B cell (primary cell): ENCODE data around the gene VIL1. TPM values are rescaled to one million over a fixed set of nuclear protein-coding genes. Genes with fewer than 3 reads are reported as not detected.

Source experiments
- ATAC-seq: fragments of 200-7000 bp; cut with Tn5 transposase; one replicate; pipeline ENCODE4 v1.10.0; 2021; ENCODE audit warnings: low read depth, mild to moderate bottlenecking, moderate number of reproducible peaks, moderate library complexity
- CTCF ChIA-PET: fragments of 350-600 bp; sonication (Branson Sonifier 250); formaldehyde crosslinking; loops from one replicate; lab custom pipeline; 2021; ENCODE audit warnings: antibody characterized with exemption, inconsistent platforms; lab: Charles Lee
- POLR2A ChIA-PET: fragments of 350-600 bp; sonication (Branson Sonifier 250); formaldehyde crosslinking; loops from one replicate; lab custom pipeline; 2021; ENCODE audit warnings: antibody characterized with exemption; lab: Charles Lee
- DNase-seq: peaks from one replicate; pipeline ENCODE4 v3.0.0; 2013
- H2AFZ ChIP-seq: 2 replicates; pipeline ENCODE4 v1.6.1; 2012; ENCODE audit warnings: mild to moderate bottlenecking, low read depth, low read length; ENCODE audit not compliant: insufficient read depth, poor library complexity, severe bottlenecking
- H3K27ac ChIP-seq, 2 donors: 1 replicate in 1 of 2; 2 replicates in 1 of 2; pipeline ENCODE4 v1.5.1; 2012 to 2013; ENCODE audit warnings: low read length in 2 of 2, mild to moderate bottlenecking in 2 of 2, moderate library complexity in 1 of 2
- H3K27me3 ChIP-seq, 4 experiments: fragments of 200-600 bp in 1 of 4; sonication (generic) in 1 of 4; replicated peaks in 1 of 4; 1 replicate in 2 of 4; 2 replicates in 2 of 4; pipeline versions ENCODE4 v1.6.1 to v1.7.0; 2013 to 2016; ENCODE audit warnings: low read length in 3 of 4, mild to moderate bottlenecking in 2 of 4, mixed read lengths in 1 of 4, moderate library complexity in 1 of 4; ENCODE audit not compliant: insufficient read depth in 4 of 4, control insufficient read depth in 3 of 4; ENCODE audit errors: control extremely low read depth in 1 of 4
- H3K36me3 ChIP-seq, 2 experiments: replicated peaks in 1 of 2; 1 replicate in 1 of 2; 2 replicates in 1 of 2; pipeline versions ENCODE4 v1.6.1 to v1.7.1; 2013; ENCODE audit warnings: low read length in 1 of 2; ENCODE audit not compliant: insufficient read depth in 2 of 2, control insufficient read depth in 1 of 2; ENCODE audit errors: control extremely low read depth in 1 of 2, extremely low read depth in 1 of 2
- H3K4me1 ChIP-seq, 2 donors: fragments of 200-600 bp in 1 of 2; sonication (generic) in 1 of 2; 1 replicate in 1 of 2; 2 replicates in 1 of 2; pipeline versions ENCODE4 v1.5.1 to v1.6.1; 2013 to 2017; ENCODE audit warnings: low read length in 2 of 2; ENCODE audit not compliant: control insufficient read depth in 2 of 2, insufficient read depth in 2 of 2
- H3K4me2 ChIP-seq: replicated peaks from 2 replicates; pipeline ENCODE3; 2012; ENCODE audit warnings: mild to moderate bottlenecking, low read depth, low read length; ENCODE audit not compliant: poor library complexity, severe bottlenecking
- H3K4me3 ChIP-seq, 5 experiments: fragments of 200-600 bp in 1 of 5; sonication (generic) in 1 of 5; 1 replicate in 3 of 5; 2 replicates in 2 of 5; pipeline versions ENCODE4 v1.5.1 to v1.7.0; 2011 to 2016; ENCODE audit warnings: low read length in 4 of 5, mild to moderate bottlenecking in 4 of 5, low read depth in 2 of 5, control low read depth in 1 of 5, moderate library complexity in 1 of 5; ENCODE audit not compliant: insufficient read depth in 1 of 5; ENCODE audit errors: control extremely low read depth in 1 of 5, extremely low read depth in 1 of 5
- H3K79me2 ChIP-seq: fragments of 200-600 bp; sonication (generic); one replicate; pipeline ENCODE4 v1.6.0; 2016; ENCODE audit warnings: low read length; ENCODE audit not compliant: control insufficient read depth, insufficient read depth
- H3K9ac ChIP-seq: fragments of 200-600 bp; sonication (generic); 2 replicates; pipeline ENCODE4 v1.6.1; 2017; ENCODE audit warnings: mild to moderate bottlenecking, low read length, moderate library complexity
- H3K9me3 ChIP-seq, 3 donors: one replicate each; pipeline versions ENCODE4 v1.6.1 to v1.7.1; 2013; ENCODE audit warnings: low read length in 2 of 3; ENCODE audit not compliant: control insufficient read depth in 2 of 3, insufficient read depth in 1 of 3; ENCODE audit errors: control extremely low read depth in 1 of 3
- H4K20me1 ChIP-seq: 2 replicates; pipeline ENCODE4 v1.6.0; 2012; ENCODE audit warnings: mild to moderate bottlenecking, low read length; ENCODE audit not compliant: insufficient read depth, control insufficient read depth, poor library complexity, severe bottlenecking
- H3K27ac Mint-ChIP-seq: one replicate; pipeline ENCODE4 v1.8.0; 2021; ENCODE audit warnings: mixed read lengths
- H3K27me3 Mint-ChIP-seq: one replicate; pipeline ENCODE4 v1.8.0; 2021; ENCODE audit warnings: mixed read lengths
- H3K4me1 Mint-ChIP-seq: one replicate; pipeline ENCODE4 v1.8.0; 2021; ENCODE audit warnings: mixed read lengths
- H3K4me3 Mint-ChIP-seq: one replicate; pipeline ENCODE4 v1.8.0; 2021; ENCODE audit warnings: mixed read lengths
- H3K9me3 Mint-ChIP-seq: one replicate; pipeline ENCODE4 v1.8.0; 2022; ENCODE audit warnings: mixed read lengths; ENCODE audit not compliant: insufficient read depth
- CTCF ChIP-seq: fragments of 200-600 bp; IDR thresholded peaks from one replicate; pipeline ENCODE4 v1.8.0; 2022; ENCODE audit warnings: antibody characterized with exemption, mild to moderate bottlenecking
- EZH2 ChIP-seq: IDR thresholded peaks from 2 replicates; pipeline ENCODE4 v1.6.1; 2012; ENCODE audit warnings: borderline replicate concordance, low read depth, mild to moderate bottlenecking, moderate library complexity, low read length; ENCODE audit not compliant: insufficient read depth, poor library complexity, severe bottlenecking
- whole genome bisulfite sequencing: methylation state at CpG from one replicate; pipeline ENCODE4 v1.1.5; 2013; ENCODE audit warnings: missing lambda C conversion rate; ENCODE audit not compliant: insufficient coverage; 5-methylcytosine and 5-hydroxymethylcytosine counted together
- intact Hi-C: fragments of 100-400 bp; cut with micrococcal nuclease; formaldehyde crosslinking; loops from one replicate; pipeline ENCODE4 v1.10.0; 2022
- polyA plus RNA-seq: library from polyadenylated mRNA; depleted of rRNA; stranded (reverse); fragments of >200 nt; gene quantifications from 2 replicates; pipeline ENCODE4 v1.2.3, GENCODE V29; 2012
- total RNA-seq, 2 donors: library from RNA; stranded (reverse); fragments of 120-200 nt in 1 of 2; gene quantifications; 1 replicate in 1 of 2; 2 replicates in 1 of 2; pipeline versions ENCODE4 v1.2.3 to v1.2.4, GENCODE V29; 2013 to 2022

The VIL1 gene
- total and polyA plus RNA-seq, 2 donors (not counting 1 experiment from before 2014, with no cell fraction given) = not detected

DNA sequence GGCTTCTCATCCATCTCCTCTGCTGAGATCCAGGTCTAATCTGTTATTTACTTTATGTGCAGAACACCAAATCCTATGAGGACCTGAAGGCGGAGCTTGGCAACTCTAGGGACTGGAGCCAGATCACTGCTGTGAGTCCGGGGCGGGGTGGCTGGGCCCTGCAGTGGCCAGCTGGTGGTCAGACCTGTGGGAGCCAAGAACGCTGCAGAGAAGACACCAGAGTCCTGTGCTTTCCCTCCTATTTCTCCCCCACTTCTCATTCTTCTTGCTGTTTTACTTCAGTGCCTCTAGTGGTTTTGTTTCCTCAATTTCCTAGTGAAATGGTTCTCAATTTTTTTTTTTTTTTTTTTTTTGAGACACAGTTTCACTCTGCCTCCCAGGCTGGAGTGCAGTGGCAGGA lies 19.7 kb downstream of the VIL1 start:
- H4K20me1 ChIP-seq = no peaks in the 10 kb centered on the region
- DNase-seq = peak; percentile 48
- no peak overlapping the region for H3K4me3 Mint-ChIP-seq
- no peak overlapping the region for H3K27ac Mint-ChIP-seq
- H3K9ac ChIP-seq = no peak overlapping the region
- H3K4me3 ChIP-seq = no peak overlapping the region
- H3K4me2 ChIP-seq = peak overlapping the region; percentile 17
- no peaks in the 10 kb centered on the region for H3K79me2 ChIP-seq
- ChIA-PET CTCF (no interaction called here), POLR2A (no interaction called here)
- H3K9me3 ChIP-seq = no peaks in the 10 kb centered on the region
- no peak for ATAC-seq
- no peaks in the 10 kb centered on the region for H3K9me3 Mint-ChIP-seq
- peaks cover 12 to 16% of the 10 kb centered on the region in 2 donors for H3K4me1 ChIP-seq
- TF ChIP-seq EZH2 (no peak), CTCF (no peak)
- H2AFZ ChIP-seq = no peak overlapping the region
- intact Hi-C loops = no loop called here
- no peaks in the 10 kb centered on the region for H3K36me3 ChIP-seq
- H3K27me3 Mint-ChIP-seq = no peaks in the 10 kb centered on the region
- H3K27ac ChIP-seq = no peak overlapping the region
- 100% methylated on average over 2 of the region's 4 CpGs for WGBS
- H3K27me3 ChIP-seq = no peaks in the 10 kb centered on the region
- H3K4me1 Mint-ChIP-seq = peaks cover 20% of the 10 kb centered on the region

GRCh38 chr2:218444692-218445357 lies 25.9 kb downstream of the VIL1 start:
- intact Hi-C loops = no loop called here
- Histone ChIP-seq H4K20me1 (no peaks in the 10 kb centered on the region), H3K27me3 (no peaks in the 10 kb centered on the region), H3K4me3 (no peak overlapping the region), H3K27ac (no peak overlapping the region), H3K36me3 (peaks cover 7 to 11% of the 10 kb centered on the region in 2 experiments), H3K9ac (no peak overlapping the region), H3K9me3 (no peaks in the 10 kb centered on the region), H2AFZ (no peak overlapping the region), H3K79me2 (no peaks in the 10 kb centered on the region), H3K4me2 (no peak overlapping the region), H3K4me1 (no peaks in the 10 kb centered on the region)
- Mint-ChIP-seq H3K27me3 (no peaks in the 10 kb centered on the region), H3K27ac (no peak overlapping the region), H3K4me3 (no peak overlapping the region), H3K4me1 (peaks cover 2% of the 10 kb centered on the region), H3K9me3 (no peaks in the 10 kb centered on the region)
- DNase-seq (no peak), ATAC-seq (no peak)
- ChIA-PET POLR2A (no interaction called here), CTCF (no interaction called here)
- TF ChIP-seq EZH2 (no peak), CTCF (no peak)
- WGBS = 100% methylated on average over 4 of the region's 7 CpGs
